ENCODE results near the gene WDR33. TPM values are rescaled to one million over a fixed set of nuclear protein-coding genes. Genes with fewer than 3 reads are reported as not detected.

WDR33 gene
- total and polyA plus RNA-seq, 2 of the 13 experiments (the other 11 are each of a cell fraction or from before 2014, with no cell fraction given): 54.9 to 78.2 TPM

DNA sequence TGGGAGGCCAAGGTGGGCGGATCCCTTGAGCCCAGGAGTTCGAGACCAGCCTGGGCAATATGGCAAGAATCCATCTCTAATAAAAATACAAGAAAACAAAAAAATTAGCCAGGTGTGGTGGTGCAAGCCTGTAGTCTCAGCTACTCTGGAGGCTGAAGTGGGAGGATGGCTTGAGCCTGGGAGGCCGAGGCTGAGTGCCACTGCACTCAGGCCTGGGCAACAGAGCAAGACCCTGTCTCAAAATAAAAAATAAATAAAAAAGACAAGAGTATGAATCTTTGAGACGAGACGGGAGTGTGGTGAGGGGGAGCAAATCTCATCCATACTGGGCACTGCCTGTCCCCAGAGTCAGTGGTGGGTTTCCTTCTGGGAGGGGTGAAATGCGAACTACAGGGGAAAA lies 152.8 kb downstream of the WDR33 start:
- DNase-seq (ENCODE audit: low spot score) (no peak), FAIRE-seq (no peak), ATAC-seq (no peak)
- no peak for TF ChIP-seq ZMYM4 (CRISPR knock-in tag; IDR thresholded peaks at IDR 0.05)
- TF ChIP-seq ZBTB8A (CRISPR knock-in tag; IDR thresholded peaks at IDR 0.05; ENCODE audit: borderline replicate concordance, low read depth): no peak
- TF ChIP-seq ETV5 (CRISPR knock-in tag; IDR thresholded peaks at IDR 0.05; ENCODE audit: borderline replicate concordance): no peak
- no peak for TF ChIP-seq THAP11 (CRISPR knock-in tag; IDR thresholded peaks at IDR 0.05)
- TF ChIP-seq ZNF136 (CRISPR knock-in tag; IDR thresholded peaks at IDR 0.05; ENCODE audit: low read depth): no peak
- no peak overlapping the region for H3K9ac ChIP-seq (ENCODE audit: insufficient read depth, low read depth, low read length)
- H3K4me3 ChIP-seq (replicated peaks in 1 of 3; ENCODE audit: insufficient read depth in 1 of 3, low read depth in 2 of 3, low read length in 3 of 3): no peak overlapping the region
- H3K9me3 ChIP-seq (ENCODE audit: low read length): no peaks in the 10 kb centered on the region
- H3K79me2 ChIP-seq (ENCODE audit: insufficient read depth, low read length): no peaks in the 10 kb centered on the region
- no peaks in the 10 kb centered on the region for H4K20me1 ChIP-seq (ENCODE audit: insufficient read depth, low read length)
- no TSS peak for BruUV-seq (replicated peaks)
- no peak overlapping the region for H2AFZ ChIP-seq (ENCODE audit: low read length)
- H3K4me1 ChIP-seq (ENCODE audit: insufficient read depth, low read length): peaks cover 14% of the 10 kb centered on the region
- POLR2A ChIA-PET: no interaction called here
- no peaks in the 10 kb centered on the region for H3K36me3 ChIP-seq (replicated peaks in 1 of 2; ENCODE audit: control insufficient read depth in 1 of 2, insufficient read depth in 2 of 2, low read length in 2 of 2)
- WGBS (ENCODE audit: low lambda C conversion rate): 40% methylated on average over 6 of the region's 6 CpGs
- peaks cover 3 to 65% of the 10 kb centered on the region in 2 experiments for H3K27me3 ChIP-seq (ENCODE audit: control insufficient read depth in 1 of 2, insufficient read depth in 2 of 2, low read length in 2 of 2)
- in situ Hi-C loops (cut with HindIII; ENCODE audit: extremely low pct_ligation_motif_present, low pct_unique_long_range_greater_than_20kb): no loop called here
- CTCF ChIA-PET (ENCODE audit: low intra/inter-chr PET ratio, low total read pairs): no interaction called here
- intact Hi-C loops (cut with micrococcal nuclease; ENCODE audit: unreplicated experiment): no loop called here
- H3K4me2 ChIP-seq (ENCODE audit: low read depth, low read length): no peak overlapping the region
- H3K27ac ChIP-seq (ENCODE audit: extremely low read length, insufficient read depth, low read length): no peak overlapping the region

- ChIA-PET CTCF (ENCODE audit: low intra/inter-chr PET ratio, low total read pairs) (no interaction called here), POLR2A (no interaction called here)
- H3K4me2 ChIP-seq (ENCODE audit: low read depth, low read length): no peak overlapping the region
- WGBS (ENCODE audit: low lambda C conversion rate): 63% methylated on average over 17 of the region's 17 CpGs
- DNase-seq (ENCODE audit: low spot score): no peak
- no TSS peak for BruUV-seq (replicated peaks)
- H3K9me3 ChIP-seq (ENCODE audit: low read length): no peaks in the 10 kb centered on the region
- FAIRE-seq: no peak
- ATAC-seq: no peak
- no peak overlapping the region for H3K4me3 ChIP-seq (replicated peaks in 1 of 3; ENCODE audit: insufficient read depth in 1 of 3, low read depth in 2 of 3, low read length in 3 of 3)
- H3K36me3 ChIP-seq (replicated peaks in 1 of 2; ENCODE audit: control insufficient read depth in 1 of 2, insufficient read depth in 2 of 2, low read length in 2 of 2): no peaks in the 10 kb centered on the region
- in situ Hi-C loops (cut with HindIII; ENCODE audit: extremely low pct_ligation_motif_present, low pct_unique_long_range_greater_than_20kb): no loop called here
- intact Hi-C loops (cut with micrococcal nuclease; ENCODE audit: unreplicated experiment): no loop called here
- H3K27me3 ChIP-seq (ENCODE audit: control insufficient read depth in 1 of 2, insufficient read depth in 2 of 2, low read length in 2 of 2): peaks cover 3 to 68% of the 10 kb centered on the region in 2 experiments
- H4K20me1 ChIP-seq (ENCODE audit: insufficient read depth, low read length): no peaks in the 10 kb centered on the region
- H3K4me1 ChIP-seq (ENCODE audit: insufficient read depth, low read length): peaks cover 22% of the 10 kb centered on the region
- no peak overlapping the region for H2AFZ ChIP-seq (ENCODE audit: low read length)
- no peak overlapping the region for H3K27ac ChIP-seq (ENCODE audit: extremely low read length, insufficient read depth, low read length)
- no peaks in the 10 kb centered on the region for H3K79me2 ChIP-seq (ENCODE audit: insufficient read depth, low read length)
- H3K9ac ChIP-seq (ENCODE audit: insufficient read depth, low read depth, low read length): no peak overlapping the region
- TF ChIP-seq MED1 (CRISPR knock-in tag; IDR thresholded peaks at IDR 0.05) (no peak), ZNF850 (CRISPR knock-in tag; conservative IDR thresholded peaks at IDR 0.05) (no peak), RORA (CRISPR knock-in tag; IDR thresholded peaks at IDR 0.05) (no peak), ZFAT (CRISPR knock-in tag; conservative IDR thresholded peaks at IDR 0.05) (no peak), ZNF615 (CRISPR knock-in tag; IDR thresholded peaks at IDR 0.05; ENCODE audit: borderline replicate concordance) (no peak), FLYWCH1 (CRISPR knock-in tag; IDR thresholded peaks at IDR 0.05) (no peak), TGIF2 (CRISPR knock-in tag; IDR thresholded peaks at IDR 0.05) (no peak), ZBTB10 (CRISPR knock-in tag; IDR thresholded peaks at IDR 0.05; ENCODE audit: borderline replicate concordance) (no peak), MBNL3 (CRISPR knock-in tag; conservative IDR thresholded peaks at IDR 0.05) (no peak), ZNF768 (CRISPR knock-in tag; IDR thresholded peaks at IDR 0.05) (no peak), GRHL1 (CRISPR knock-in tag; conservative IDR thresholded peaks at IDR 0.05) (no peak)
Measured at GRCh38 chr2:127657232-127657595, 153.8 kb downstream of the WDR33 start.
